ENCODE results near the gene TSSK6.

TSSK6 gene

GRCh38 chr19:19507354-19507753 lies 8.0 kb downstream of the TSSK6 start:
- H3K4me3 ChIP-seq (ENCODE audit: low read depth, low read length): no peak overlapping the region

- no peak overlapping the region for H3K4me3 ChIP-seq (ENCODE audit: low read depth, low read length)
Measured at GRCh38 chr19:19506592-19506991, 8.8 kb downstream of the TSSK6 start.

GRCh38 chr19:19505669-19506326 lies 9.6 kb downstream of the TSSK6 start:
- no peak overlapping the region for H3K4me3 ChIP-seq (ENCODE audit: low read depth, low read length)

GRCh38 chr19:19504754-19505668 lies 10.3 kb downstream of the TSSK6 start:
- no peak overlapping the region for H3K4me3 ChIP-seq (ENCODE audit: low read depth, low read length)

GRCh38 chr19:19502808-19503602 lies 12.3 kb downstream of the TSSK6 start:
- H3K4me3 ChIP-seq (ENCODE audit: low read depth, low read length): no peak overlapping the region

GRCh38 chr19:19502281-19502680 lies 13.1 kb downstream of the TSSK6 start:
- no peak overlapping the region for H3K4me3 ChIP-seq (ENCODE audit: low read depth, low read length)

GRCh38 chr19:19501798-19502197 lies 13.6 kb downstream of the TSSK6 start:
- H3K4me3 ChIP-seq (ENCODE audit: low read depth, low read length): no peak overlapping the region

- H3K4me3 ChIP-seq (ENCODE audit: low read depth, low read length): no peak overlapping the region
Measured at GRCh38 chr19:19500975-19501644, 14.2 kb downstream of the TSSK6 start.

GRCh38 chr19:19499272-19499995 lies 15.9 kb downstream of the TSSK6 start:
- no peak overlapping the region for H3K4me3 ChIP-seq (ENCODE audit: low read depth, low read length)

GRCh38 chr19:19498255-19498991 lies 16.9 kb downstream of the TSSK6 start:
- H3K4me3 ChIP-seq (ENCODE audit: low read depth, low read length): no peak overlapping the region

- H3K4me3 ChIP-seq (ENCODE audit: low read depth, low read length): no peak overlapping the region
Measured at GRCh38 chr19:19495614-19496603, 19.4 kb downstream of the TSSK6 start.

GRCh38 chr19:19493841-19494546 lies 21.4 kb downstream of the TSSK6 start:
- no peak overlapping the region for H3K4me3 ChIP-seq (ENCODE audit: low read depth, low read length)

- no peak overlapping the region for H3K4me3 ChIP-seq (ENCODE audit: low read depth, low read length)
Measured at GRCh38 chr19:19492026-19492610, 23.2 kb downstream of the TSSK6 start.

GRCh38 chr19:19491321-19492025 lies 23.9 kb downstream of the TSSK6 start:
- no peak overlapping the region for H3K4me3 ChIP-seq (ENCODE audit: low read depth, low read length)

- no peak overlapping the region for H3K4me3 ChIP-seq (ENCODE audit: low read depth, low read length)
Measured at GRCh38 chr19:19490214-19490968, 25.0 kb downstream of the TSSK6 start.

GRCh38 chr19:19489804-19490204 lies 25.5 kb downstream of the TSSK6 start:
- H3K4me3 ChIP-seq (ENCODE audit: low read depth, low read length): no peak overlapping the region
